SK-N-SH treated with all-trans-retinoic acid at 6 μM for 48 hours (cell line): ENCODE measurements around the gene IL15RA.
"Not testable (repeated sequence)": the region's sequence is repeated elsewhere in the genome, so short reads cannot be mapped to it uniquely, and the experiment has no call there.

Source experiments
- ATAC-seq: fragments of 200-7000 bp; cut with Tn5 transposase; 3 replicates; pipeline ENCODE4 v1.9.1; 2020; ENCODE audit warnings: mild to moderate bottlenecking, moderate library complexity
- ARNTL ChIP-seq: fragments of 450-650 bp; formaldehyde crosslinking; IDR thresholded peaks from 2 replicates; pipeline ENCODE4 v1.5.0; 2020; ENCODE audit warnings: low read depth, mild to moderate bottlenecking, moderate library complexity, borderline replicate concordance
- BACH2 ChIP-seq: fragments of 250-450 bp; sonication (Bioruptor Pico); IDR thresholded peaks from 2 replicates; pipeline ENCODE4 v1.9.0; 2021; ENCODE audit warnings: mild to moderate bottlenecking, borderline replicate concordance
- CSDC2 ChIP-seq: fragments of 250-450 bp; sonication (Bioruptor Pico); IDR thresholded peaks from 2 replicates; pipeline ENCODE4 v1.5.0; 2020; ENCODE audit warnings: mild to moderate bottlenecking, moderate library complexity
- CSRNP3 ChIP-seq: fragments of 250-450 bp; sonication (Bioruptor Pico); IDR thresholded peaks from 2 replicates; pipeline ENCODE4 v1.5.1; 2021; ENCODE audit warnings: mild to moderate bottlenecking, moderate library complexity
- ESRRG ChIP-seq: fragments of 250-450 bp; sonication (Bioruptor Pico); IDR thresholded peaks from 2 replicates; pipeline ENCODE4 v1.6.1; 2021; ENCODE audit warnings: mild to moderate bottlenecking
- ISL1 ChIP-seq: fragments of 250-450 bp; sonication (Bioruptor Pico); IDR thresholded peaks from 2 replicates; pipeline ENCODE4 v2.1.2; 2022; ENCODE audit warnings: mild to moderate bottlenecking, moderate library complexity
- OSR1 ChIP-seq: fragments of 250-450 bp; sonication (Bioruptor Pico); IDR thresholded peaks from 2 replicates; pipeline ENCODE4 v1.8.0; 2022; ENCODE audit warnings: moderate library complexity, mild to moderate bottlenecking, inconsistent platforms
- PATZ1 ChIP-seq: fragments of 250-450 bp; sonication (Bioruptor Pico); IDR thresholded peaks from 2 replicates; pipeline ENCODE4 v1.8.0; 2020; ENCODE audit warnings: mild to moderate bottlenecking, moderate library complexity, borderline replicate concordance
- PPARA ChIP-seq: fragments of 250-450 bp; sonication (Bioruptor Pico); IDR thresholded peaks from 2 replicates; pipeline ENCODE4 v1.5.0; 2020; ENCODE audit warnings: mild to moderate bottlenecking, borderline replicate concordance
- RARB ChIP-seq: fragments of 250-450 bp; sonication (Bioruptor Pico); IDR thresholded peaks from 2 replicates; pipeline ENCODE4 v1.8.0; 2021; ENCODE audit warnings: mild to moderate bottlenecking, moderate library complexity
- SNAI2 ChIP-seq: fragments of 250-450 bp; sonication (Bioruptor Pico); IDR thresholded peaks from 2 replicates; pipeline ENCODE4 v1.5.0; 2020; ENCODE audit warnings: mild to moderate bottlenecking, moderate library complexity
- TCF4 ChIP-seq: fragments of 250-450 bp; sonication (Bioruptor Pico); IDR thresholded peaks from 2 replicates; pipeline ENCODE4 v1.8.0; 2021; ENCODE audit warnings: mild to moderate bottlenecking, moderate library complexity, borderline replicate concordance
- TOX ChIP-seq: fragments of 250-450 bp; sonication (Bioruptor Pico); IDR thresholded peaks from 2 replicates; pipeline ENCODE4 v1.8.0; 2021; ENCODE audit warnings: mild to moderate bottlenecking, moderate library complexity, borderline replicate concordance
- ZC3H10 ChIP-seq: fragments of 250-450 bp; sonication (Bioruptor Pico); IDR thresholded peaks from 2 replicates; pipeline ENCODE4 v1.5.1; 2021; ENCODE audit warnings: mild to moderate bottlenecking, moderate library complexity
- ZFP3 ChIP-seq: fragments of 250-450 bp; sonication (Bioruptor Pico); IDR thresholded peaks from 2 replicates; pipeline ENCODE4 v1.5.0; 2020; ENCODE audit warnings: mild to moderate bottlenecking, moderate library complexity
- ZFP30 ChIP-seq: fragments of 450-650 bp; formaldehyde crosslinking; IDR thresholded peaks from 2 replicates; pipeline ENCODE4 v1.5.0; 2022; ENCODE audit warnings: mild to moderate bottlenecking, moderate library complexity
- ZNF565 ChIP-seq: fragments of 450-650 bp; formaldehyde crosslinking; conservative IDR thresholded peaks from 2 replicates; pipeline ENCODE4 v1.5.0; 2020; ENCODE audit warnings: low read depth, mild to moderate bottlenecking, moderate library complexity
- ZNF70 ChIP-seq: fragments of 450-650 bp; formaldehyde crosslinking; IDR thresholded peaks from 2 replicates; pipeline ENCODE4 v1.5.0; 2020; ENCODE audit warnings: mild to moderate bottlenecking, moderate library complexity
- ZNF8 ChIP-seq: fragments of 450-650 bp; formaldehyde crosslinking; IDR thresholded peaks from 2 replicates; pipeline ENCODE4 v1.5.0; 2020; ENCODE audit warnings: mild to moderate bottlenecking, moderate library complexity
- TF ChIP-seq, protein P1 (sequence below): fragments of 250-450 bp; sonication (Bioruptor Pico); IDR thresholded peaks from 2 replicates; pipeline ENCODE4 v1.8.0; 2021; ENCODE audit warnings: low read depth, mild to moderate bottlenecking, moderate library complexity, borderline replicate concordance
- TF ChIP-seq, protein P2 (sequence below): fragments of 250-450 bp; sonication (Bioruptor Pico); IDR thresholded peaks from 2 replicates; pipeline ENCODE4 v1.5.0; 2020; ENCODE audit warnings: mild to moderate bottlenecking, moderate library complexity

Gene IL15RA

DNA sequence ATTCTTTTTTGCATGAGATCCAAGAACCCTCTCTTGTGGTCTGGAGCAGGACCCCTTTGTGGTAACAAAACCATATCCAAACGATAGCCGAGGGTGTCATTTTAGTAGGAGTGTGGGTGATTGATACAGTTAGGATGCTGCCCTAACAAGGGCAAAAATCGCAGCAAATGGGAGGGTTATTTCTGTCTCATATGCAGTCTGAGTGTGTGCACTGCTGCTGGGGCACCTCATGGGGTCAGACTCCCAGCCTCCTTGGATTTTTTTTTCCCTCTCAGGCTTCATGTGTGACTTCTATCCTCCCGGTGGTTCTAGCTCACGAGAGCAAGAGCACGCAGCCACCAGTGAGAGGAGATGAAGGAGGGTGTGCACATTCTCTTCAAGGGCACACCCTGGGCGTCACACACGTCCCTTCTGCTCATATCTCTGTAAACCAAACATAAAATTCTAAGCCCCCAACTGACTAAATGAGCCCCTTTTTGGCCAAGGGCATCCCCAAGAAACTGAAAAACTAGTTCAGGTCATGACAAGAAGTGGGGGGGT is 28.6 kb upstream of the IL15RA start:
- no peak for ATAC-seq
- TF ChIP-seq ZNF565 (no peak), ZFP3 (no peak), PATZ1 (CRISPR knock-in tag) (no peak), BACH2 (CRISPR knock-in tag) (no peak), CSDC2 (no peak), ARNTL (CRISPR knock-in tag) (no peak), ZFP30 (CRISPR knock-in tag) (no peak), SNAI2 (CRISPR knock-in tag) (no peak), ZNF70 (CRISPR knock-in tag) (no peak), OSR1 (CRISPR knock-in tag) (no peak), PPARA (CRISPR knock-in tag) (no peak)
- TF ChIP-seq, protein P1, sequence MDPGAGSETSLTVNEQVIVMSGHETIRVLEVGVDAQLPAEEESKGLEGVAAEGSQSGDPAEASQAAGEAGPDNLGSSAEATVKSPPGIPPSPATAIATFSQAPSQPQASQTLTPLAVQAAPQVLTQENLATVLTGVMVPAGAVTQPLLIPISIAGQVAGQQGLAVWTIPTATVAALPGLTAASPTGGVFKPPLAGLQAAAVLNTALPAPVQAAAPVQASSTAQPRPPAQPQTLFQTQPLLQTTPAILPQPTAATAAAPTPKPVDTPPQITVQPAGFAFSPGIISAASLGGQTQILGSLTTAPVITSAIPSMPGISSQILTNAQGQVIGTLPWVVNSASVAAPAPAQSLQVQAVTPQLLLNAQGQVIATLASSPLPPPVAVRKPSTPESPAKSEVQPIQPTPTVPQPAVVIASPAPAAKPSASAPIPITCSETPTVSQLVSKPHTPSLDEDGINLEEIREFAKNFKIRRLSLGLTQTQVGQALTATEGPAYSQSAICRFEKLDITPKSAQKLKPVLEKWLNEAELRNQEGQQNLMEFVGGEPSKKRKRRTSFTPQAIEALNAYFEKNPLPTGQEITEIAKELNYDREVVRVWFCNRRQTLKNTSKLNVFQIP (CRISPR knock-in tag), result no peak

- not testable (repeated sequence) for ATAC-seq
These were observed 27.9 kb upstream of the IL15RA start for GRCh38 chr10:6005161-6005804.

DNA sequence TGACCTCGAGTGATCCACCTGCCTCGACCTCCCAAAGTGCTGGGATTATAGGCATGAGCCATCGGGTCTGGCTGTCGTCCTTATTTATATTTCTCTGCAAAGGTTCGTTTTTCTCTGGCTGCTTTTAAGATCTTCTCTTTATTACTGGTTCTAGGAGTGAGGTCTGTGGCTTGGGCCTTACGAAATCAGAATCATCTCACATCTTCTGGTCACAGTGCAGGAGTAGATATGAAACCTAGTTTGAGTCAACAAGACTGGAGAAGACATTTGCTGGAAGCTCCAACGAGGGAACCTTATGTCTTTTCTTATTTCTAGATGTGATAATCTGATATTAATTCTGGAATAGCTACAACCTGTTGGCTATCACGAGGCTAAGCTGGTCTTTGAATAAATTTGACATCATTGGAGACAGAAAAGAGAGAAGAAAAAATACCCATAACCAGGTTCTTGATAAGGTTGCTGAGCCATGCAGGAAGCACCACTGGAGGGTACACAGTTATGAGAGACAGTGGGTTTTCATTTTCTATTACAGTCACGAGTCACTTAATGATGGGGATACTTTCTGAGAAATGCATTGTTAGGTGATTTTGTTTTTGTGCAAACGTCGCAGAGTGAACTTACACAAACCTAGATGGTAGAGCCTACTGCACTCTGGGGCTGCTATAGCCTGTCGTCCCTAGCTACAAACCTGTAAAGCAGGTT is 25.6 kb upstream of the IL15RA start:
- TF ChIP-seq ARNTL (CRISPR knock-in tag), result no peak
- TF ChIP-seq TCF4, result no peak
- TF ChIP-seq TOX (CRISPR knock-in tag), result no peak
- TF ChIP-seq SNAI2 (CRISPR knock-in tag), result no peak
- no peak for TF ChIP-seq ZNF565
- TF ChIP-seq ZNF8 (CRISPR knock-in tag), result no peak
- no peak for TF ChIP-seq ZFP30 (CRISPR knock-in tag)
- TF ChIP-seq CSRNP3 (CRISPR knock-in tag), result no peak
- TF ChIP-seq ESRRG (CRISPR knock-in tag), result no peak
- no peak for TF ChIP-seq PATZ1 (CRISPR knock-in tag)
- TF ChIP-seq ISL1, result no peak
- TF ChIP-seq CSDC2, result no peak
- TF ChIP-seq ZC3H10 (CRISPR knock-in tag), result no peak
- no peak for TF ChIP-seq PPARA (CRISPR knock-in tag)
- TF ChIP-seq, protein P2, sequence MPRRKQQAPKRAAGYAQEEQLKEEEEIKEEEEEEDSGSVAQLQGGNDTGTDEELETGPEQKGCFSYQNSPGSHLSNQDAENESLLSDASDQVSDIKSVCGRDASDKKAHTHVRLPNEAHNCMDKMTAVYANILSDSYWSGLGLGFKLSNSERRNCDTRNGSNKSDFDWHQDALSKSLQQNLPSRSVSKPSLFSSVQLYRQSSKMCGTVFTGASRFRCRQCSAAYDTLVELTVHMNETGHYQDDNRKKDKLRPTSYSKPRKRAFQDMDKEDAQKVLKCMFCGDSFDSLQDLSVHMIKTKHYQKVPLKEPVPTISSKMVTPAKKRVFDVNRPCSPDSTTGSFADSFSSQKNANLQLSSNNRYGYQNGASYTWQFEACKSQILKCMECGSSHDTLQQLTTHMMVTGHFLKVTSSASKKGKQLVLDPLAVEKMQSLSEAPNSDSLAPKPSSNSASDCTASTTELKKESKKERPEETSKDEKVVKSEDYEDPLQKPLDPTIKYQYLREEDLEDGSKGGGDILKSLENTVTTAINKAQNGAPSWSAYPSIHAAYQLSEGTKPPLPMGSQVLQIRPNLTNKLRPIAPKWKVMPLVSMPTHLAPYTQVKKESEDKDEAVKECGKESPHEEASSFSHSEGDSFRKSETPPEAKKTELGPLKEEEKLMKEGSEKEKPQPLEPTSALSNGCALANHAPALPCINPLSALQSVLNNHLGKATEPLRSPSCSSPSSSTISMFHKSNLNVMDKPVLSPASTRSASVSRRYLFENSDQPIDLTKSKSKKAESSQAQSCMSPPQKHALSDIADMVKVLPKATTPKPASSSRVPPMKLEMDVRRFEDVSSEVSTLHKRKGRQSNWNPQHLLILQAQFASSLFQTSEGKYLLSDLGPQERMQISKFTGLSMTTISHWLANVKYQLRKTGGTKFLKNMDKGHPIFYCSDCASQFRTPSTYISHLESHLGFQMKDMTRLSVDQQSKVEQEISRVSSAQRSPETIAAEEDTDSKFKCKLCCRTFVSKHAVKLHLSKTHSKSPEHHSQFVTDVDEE (CRISPR knock-in tag), result no peak
- no peak for TF ChIP-seq ZFP3
- TF ChIP-seq OSR1 (CRISPR knock-in tag), result no peak
- no peak for TF ChIP-seq RARB (CRISPR knock-in tag)
- no peak for ATAC-seq
